GM18498 (cell line): ENCODE measurements around the gene HMG20A.

Experiments used
- ATAC-seq: cut with Tn5 transposase; IDR thresholded peaks from one replicate; pipeline ENCODE4 v1.9.1; 2021; ENCODE audit warnings: mild to moderate bottlenecking, moderate library complexity; ENCODE audit not compliant: unreplicated experiment

Gene HMG20A

GRCh38 chr15:77513226-77513625 lies 92.5 kb downstream of the HMG20A start:
- ATAC-seq, result no peak

- ATAC-seq, result no peak
Observed at GRCh38 chr15:77514641-77515402, 94.1 kb downstream of the HMG20A start.

DNA sequence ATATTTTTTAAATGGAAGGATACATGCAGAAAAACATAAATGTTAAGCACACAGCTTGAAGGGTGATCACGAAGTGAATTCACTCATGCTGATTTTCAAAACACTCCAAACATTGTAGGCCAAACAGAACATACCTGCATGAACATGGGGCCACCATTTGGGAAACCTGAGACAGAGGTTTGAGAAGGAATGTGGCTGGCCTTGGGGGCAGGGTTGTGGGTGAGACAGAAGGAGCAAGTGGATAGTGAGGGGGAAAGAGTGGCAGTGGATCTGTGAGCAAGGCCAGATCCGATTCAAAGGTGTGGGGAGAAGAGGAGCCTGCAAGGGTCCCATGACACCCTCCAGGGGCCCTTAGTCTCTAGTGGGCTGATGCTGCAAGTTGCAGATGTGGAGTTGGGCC lies 94.9 kb downstream of the HMG20A start:
- ATAC-seq, result no peak

DNA sequence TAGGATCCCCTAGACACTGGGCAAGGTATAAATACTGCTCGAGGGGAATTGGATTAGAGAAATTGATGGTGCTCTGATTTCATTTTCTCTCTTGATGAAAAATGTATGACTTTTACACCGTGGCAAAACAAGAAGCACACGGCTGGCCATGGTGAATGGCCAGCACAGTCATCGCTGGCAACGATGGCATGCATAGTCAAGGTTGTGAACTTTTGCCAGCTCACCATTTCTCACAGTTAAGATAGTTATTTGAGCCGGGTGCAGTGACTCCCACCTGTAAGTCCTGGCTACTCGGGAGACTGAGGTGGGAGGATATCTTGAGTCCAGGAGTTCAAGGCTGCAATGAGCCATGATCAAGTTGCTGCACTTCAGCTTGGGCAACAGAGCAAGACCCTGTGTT lies 95.4 kb downstream of the HMG20A start:
- ATAC-seq, result no peak

DNA sequence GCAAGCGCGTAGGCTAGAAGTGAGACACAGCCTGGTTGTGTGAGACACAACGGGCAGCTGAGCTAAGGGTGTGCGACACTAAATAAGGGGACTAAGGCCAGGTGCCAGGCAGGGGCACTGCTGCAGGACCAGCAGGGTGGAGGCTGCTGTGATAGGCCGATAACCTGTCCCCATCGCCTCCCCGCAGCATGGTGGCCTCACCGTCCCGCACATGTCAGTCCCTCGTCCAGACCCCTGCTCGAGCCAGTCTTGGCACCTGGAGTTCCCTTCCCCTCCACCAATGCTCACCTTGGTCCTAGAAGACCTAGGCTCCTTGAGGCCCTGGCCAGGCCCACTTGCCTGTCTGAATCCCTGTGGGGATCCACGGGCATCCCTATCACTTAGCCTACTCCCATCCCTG lies 96.1 kb downstream of the HMG20A start:
- no peak for ATAC-seq

DNA sequence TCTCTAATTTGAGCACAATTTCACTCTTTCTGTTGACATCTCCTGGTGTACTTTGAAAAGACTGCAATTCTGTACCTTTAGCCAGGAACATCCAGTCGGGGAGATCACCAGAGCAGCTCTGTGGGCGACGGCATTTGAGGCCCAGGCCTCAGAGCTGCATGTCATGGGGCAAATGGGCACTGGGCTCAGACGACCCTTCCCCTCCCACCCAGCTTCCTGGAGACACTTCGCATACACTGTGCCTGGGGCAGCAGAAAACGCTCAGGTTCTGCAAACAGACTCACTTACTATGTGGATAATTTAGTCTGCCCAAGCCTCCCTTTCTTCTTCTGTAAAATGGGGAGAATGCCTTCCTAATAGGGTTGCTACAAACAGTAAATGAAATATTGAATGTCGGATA lies 96.9 kb downstream of the HMG20A start:
- ATAC-seq, result no peak

- ATAC-seq, result no peak
Observed at GRCh38 chr15:77518458-77518857, 97.8 kb downstream of the HMG20A start.

DNA sequence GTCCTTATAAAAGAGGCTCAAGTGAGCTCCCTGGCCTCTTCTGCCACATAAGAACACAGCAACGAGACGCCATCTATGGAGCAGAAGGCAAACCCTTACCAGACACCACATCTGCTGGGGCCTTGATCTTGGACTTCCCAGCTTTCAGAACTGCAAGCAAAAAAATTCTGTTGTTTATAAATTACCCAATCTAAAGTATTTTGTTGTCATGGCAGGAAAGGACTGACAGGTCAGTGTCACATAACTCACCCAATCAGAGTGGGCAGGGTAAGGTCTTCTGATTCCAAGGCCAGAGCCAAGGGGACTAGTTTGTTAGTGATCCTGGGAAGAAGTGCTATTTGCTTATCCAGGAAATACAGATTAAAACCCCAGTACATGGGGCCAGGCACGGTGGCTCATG lies 98.9 kb downstream of the HMG20A start:
- no peak for ATAC-seq

- ATAC-seq, result no peak
Observed at GRCh38 chr15:77521206-77521605, 100.5 kb downstream of the HMG20A start.

DNA sequence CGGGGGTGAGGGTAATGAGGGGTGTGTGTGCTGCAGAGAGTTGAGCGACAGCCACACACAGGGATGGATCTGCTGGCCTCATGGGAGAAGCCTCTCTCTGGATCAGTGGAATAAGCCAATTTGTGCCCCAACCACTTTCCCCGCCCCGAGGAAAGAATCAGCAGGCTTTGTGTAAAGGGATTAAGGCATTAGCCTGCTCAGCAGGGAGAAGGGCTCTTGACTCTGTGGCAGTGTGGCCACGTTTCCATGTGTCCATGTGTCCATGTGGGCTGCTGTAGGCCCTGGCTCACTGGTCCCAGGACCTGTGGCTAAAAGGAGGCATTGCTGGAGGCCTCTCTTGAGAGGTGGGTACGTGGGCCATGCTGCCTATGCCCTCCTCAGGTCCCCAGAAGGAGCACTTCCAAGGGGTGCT lies 104.7 kb downstream of the HMG20A start:
- no peak for ATAC-seq

DNA sequence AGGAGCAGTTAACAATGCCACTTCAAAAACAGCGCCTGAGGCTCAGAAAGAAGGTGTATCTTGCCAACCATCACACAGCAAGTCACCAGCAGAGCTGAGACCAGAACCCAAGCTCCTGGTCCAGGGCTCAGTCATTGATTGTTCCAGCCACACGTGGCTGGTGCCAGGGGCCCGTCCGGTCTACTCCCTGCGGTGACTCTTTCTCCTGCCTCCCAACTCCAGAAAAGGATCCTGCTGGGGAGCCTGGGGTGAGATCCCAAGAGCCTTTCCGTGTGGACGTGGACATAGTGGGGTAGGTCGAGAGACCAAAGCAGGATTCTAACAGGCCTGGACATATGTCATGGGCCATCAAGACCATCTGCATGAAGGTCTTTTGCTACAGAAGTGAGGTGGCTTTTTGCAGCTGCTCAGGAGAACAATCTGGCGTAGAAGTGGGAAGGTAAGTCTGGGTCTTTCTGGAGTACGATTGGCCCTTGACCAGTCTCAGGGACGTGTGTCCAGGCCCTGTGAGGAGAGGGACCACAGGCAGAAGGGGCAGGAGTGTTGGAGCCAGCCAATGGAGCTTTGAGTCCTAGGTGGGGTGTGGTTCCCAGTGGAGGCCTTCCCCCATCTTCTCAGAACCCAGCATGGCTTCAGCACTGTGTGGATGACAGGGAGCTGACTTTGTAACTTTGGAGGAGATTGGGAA lies 105.4 kb downstream of the HMG20A start:
- ATAC-seq, result no peak

- ATAC-seq, result no peak
Observed at GRCh38 chr15:77526595-77527163, 106.0 kb downstream of the HMG20A start.

GRCh38 chr15:77527164-77527778 lies 106.6 kb downstream of the HMG20A start:
- no peak for ATAC-seq

DNA sequence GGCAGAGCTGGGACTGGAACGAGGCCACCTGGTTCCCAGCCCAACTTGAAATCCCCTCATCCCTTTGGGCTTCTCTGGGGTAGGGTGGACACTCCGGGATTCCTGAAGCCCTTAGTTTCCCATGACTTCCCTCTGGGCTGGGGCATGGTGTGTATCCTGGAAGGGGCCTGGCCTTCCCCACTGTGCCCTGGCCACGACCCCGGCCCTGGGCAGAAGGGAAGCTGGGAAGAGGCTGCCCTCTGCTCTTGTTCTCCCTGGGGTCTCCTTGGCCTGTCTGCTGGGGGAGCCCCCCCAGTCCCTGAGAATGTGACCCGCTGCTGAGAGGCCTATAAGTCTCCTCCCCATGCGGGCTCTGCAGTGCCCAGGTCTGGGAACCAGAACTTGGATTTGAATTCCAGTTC lies 107.1 kb downstream of the HMG20A start:
- no peak for ATAC-seq

DNA sequence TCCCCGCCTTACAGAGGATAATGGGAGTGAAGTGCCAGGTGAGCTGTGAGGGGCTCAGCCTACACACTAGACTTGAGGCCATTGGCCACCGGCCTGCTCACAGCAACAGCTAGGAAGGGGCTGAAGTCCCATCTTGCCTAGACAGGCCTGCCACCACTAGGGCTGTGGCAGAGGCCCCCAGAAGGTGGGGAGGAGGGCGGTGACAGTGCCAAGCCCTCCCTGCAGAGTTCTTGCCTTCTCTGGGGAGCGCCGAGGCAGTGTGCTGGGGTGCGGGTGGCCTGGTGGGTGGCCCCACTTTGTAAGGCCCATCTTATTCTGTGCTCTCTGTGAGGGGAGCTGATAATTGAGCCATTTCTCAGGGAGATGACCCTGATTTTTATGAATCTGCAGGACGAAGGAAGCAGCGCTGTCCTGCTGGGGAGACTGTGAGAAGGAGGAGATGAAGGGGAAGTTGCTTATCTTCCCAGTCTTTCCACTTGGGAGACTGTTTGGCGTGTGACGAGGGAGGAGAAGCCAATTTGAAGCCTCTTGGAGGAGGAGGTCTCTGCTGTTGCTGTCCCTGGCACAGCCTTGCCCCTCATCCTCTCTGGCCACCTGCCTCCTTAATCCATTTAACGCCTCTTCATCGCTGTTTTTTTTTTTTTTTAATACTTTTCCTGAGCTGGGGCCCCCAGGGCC lies 107.7 kb downstream of the HMG20A start:
- ATAC-seq, result no peak

DNA sequence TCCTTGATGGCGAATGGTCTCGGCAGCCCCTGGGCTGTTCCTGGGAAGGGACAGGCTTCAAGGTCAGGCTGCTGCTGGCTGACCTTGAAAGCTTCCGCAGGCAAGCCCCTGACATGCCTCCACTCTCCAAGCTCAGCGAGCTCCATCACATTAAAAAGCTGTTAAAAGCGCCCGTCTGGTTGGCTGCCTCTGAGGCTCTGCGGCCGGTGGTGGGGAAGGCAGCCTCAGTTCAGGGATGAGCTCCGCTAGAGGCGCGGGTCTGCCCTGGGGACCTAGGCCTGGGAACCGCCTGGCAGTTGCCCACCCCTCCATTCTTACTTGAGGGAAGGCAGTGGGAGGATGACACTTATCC lies 108.3 kb downstream of the HMG20A start:
- no peak for ATAC-seq

- ATAC-seq, result no peak
Observed at GRCh38 chr15:77529394-77530159, 108.9 kb downstream of the HMG20A start.

DNA sequence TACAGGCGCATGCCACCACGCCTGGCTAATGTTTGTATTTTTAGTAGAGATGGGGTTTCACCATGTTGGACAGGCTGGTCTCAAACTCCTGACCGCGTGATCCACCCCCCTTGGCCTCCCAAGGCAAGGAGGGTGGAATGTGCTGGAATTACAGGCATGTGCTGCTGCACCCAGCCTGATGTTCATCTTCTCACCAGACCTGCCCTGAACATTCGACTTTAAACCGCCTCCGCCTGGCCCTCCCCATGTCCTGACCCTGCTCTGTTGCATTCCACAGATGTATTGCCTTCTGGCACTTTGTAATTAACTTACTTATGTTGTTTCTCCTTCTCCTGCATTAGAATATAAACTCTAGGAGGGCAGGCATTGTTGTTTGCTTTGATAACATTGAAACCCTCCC lies 109.9 kb downstream of the HMG20A start:
- no peak for ATAC-seq

- no peak for ATAC-seq
Observed at GRCh38 chr15:77531191-77532000, 110.7 kb downstream of the HMG20A start.
